Activated CD4-positive, alpha-beta T cell treated with anti-CD3 and anti-CD28 coated beads, Interleukin-2, amount 50 U/mL, for 16 hours (primary cell): ENCODE measurements around the gene PAX6.
"Not testable (repeated sequence)": the region's sequence is repeated elsewhere in the genome, so short reads cannot be mapped to it uniquely, and the experiment has no call there.

Experiments
- DNase-seq: peaks from one replicate; pipeline ENCODE4 v3.0.0-alpha.2; 2020

The PAX6 gene

GRCh38 chr11:31763296-31763695 lies 47.8 kb downstream of the PAX6 start:
- DNase-seq: no peak

- no peak for DNase-seq
These were observed 49.5 kb downstream of the PAX6 start for GRCh38 chr11:31761636-31762035.

GRCh38 chr11:31757260-31757835 lies 53.8 kb downstream of the PAX6 start:
- no peak for DNase-seq

GRCh38 chr11:31747581-31747980 lies 63.5 kb downstream of the PAX6 start:
- no peak for DNase-seq

- DNase-seq: not testable (repeated sequence)
These were observed 70.3 kb downstream of the PAX6 start for GRCh38 chr11:31740731-31741368.

GRCh38 chr11:31740131-31740530 lies 71.0 kb downstream of the PAX6 start:
- DNase-seq: no peak
